GM12873 (cell line): ENCODE results near the gene ERG.

Source experiments
- TF ChIP-seq, protein P1 (sequence below): IDR thresholded peaks from 2 replicates; pipeline ENCODE4 v1.5.1; 2012; ENCODE audit warnings: low read depth, mild to moderate bottlenecking, moderate library complexity, low read length, control low read depth; ENCODE audit not compliant: insufficient read depth; ENCODE audit errors: missing control alignments

Gene ERG

DNA sequence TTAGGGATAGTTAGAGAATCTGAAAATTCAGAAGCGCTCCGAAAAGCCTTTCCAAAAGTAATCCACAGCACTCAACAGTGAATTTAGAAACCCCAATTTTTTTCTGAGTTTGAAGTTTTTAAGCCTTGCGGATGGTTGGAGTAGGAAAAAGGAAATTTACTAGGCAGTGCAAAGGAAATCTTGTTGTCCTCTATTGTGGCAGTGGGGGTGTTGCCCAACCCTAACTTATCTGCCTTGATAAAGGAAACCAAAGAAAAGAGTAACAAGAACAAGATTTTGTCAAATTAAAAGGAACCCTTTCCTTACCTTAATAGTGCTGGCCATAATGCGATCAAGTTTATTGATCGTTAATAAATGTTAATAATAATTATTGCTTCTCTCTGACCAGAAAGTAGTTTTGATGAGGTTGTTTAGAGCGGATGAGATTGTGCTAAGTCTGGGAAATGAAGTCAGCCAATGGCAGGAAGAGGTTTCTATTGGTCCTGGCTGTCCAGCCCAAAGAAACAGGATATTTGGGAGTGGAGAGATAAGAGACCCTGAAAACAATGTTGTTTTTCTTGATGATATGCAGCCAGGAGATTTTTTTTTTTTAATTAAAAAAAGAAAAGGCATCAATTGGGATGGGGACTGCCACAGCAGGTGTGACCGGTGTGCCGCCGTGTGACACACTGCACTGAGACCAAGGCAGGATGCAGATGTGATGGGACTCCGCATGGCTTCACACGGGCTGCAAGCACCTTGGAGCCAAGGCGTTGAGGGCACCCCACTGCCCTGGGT, at the start of gene ERG:
ERG (minus strand) TSS at position 421 of the 777 bp plus-strand sequence; CDS start at position 324, 97 bp downstream.
- TF ChIP-seq, protein P1, sequence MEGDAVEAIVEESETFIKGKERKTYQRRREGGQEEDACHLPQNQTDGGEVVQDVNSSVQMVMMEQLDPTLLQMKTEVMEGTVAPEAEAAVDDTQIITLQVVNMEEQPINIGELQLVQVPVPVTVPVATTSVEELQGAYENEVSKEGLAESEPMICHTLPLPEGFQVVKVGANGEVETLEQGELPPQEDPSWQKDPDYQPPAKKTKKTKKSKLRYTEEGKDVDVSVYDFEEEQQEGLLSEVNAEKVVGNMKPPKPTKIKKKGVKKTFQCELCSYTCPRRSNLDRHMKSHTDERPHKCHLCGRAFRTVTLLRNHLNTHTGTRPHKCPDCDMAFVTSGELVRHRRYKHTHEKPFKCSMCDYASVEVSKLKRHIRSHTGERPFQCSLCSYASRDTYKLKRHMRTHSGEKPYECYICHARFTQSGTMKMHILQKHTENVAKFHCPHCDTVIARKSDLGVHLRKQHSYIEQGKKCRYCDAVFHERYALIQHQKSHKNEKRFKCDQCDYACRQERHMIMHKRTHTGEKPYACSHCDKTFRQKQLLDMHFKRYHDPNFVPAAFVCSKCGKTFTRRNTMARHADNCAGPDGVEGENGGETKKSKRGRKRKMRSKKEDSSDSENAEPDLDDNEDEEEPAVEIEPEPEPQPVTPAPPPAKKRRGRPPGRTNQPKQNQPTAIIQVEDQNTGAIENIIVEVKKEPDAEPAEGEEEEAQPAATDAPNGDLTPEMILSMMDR = no peak

DNA sequence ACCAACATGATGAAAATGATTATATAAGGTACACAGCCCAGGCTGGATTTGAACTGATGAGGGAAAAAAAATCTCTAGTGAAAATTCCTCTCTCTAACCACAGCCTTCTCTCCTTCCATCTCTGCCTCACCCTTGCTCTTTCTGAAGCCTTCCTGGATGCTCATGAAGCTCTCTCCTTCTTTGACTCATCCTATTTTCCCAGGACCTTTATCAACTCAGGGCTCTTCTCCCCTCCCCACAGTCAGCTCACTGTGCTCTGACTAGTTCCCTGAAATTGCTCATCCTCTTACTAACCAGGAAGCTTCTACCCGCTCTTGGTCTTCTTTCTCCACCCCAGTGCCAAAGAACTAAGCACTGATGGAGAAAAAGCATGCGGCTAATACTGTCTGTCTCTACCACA, 46.4 kb upstream of the ERG start:
- TF ChIP-seq, protein P1 = no peak

- TF ChIP-seq, protein P1 = no peak
Measured at GRCh38 chr21:38542263-38542662, 44.0 kb upstream of the ERG start.

DNA sequence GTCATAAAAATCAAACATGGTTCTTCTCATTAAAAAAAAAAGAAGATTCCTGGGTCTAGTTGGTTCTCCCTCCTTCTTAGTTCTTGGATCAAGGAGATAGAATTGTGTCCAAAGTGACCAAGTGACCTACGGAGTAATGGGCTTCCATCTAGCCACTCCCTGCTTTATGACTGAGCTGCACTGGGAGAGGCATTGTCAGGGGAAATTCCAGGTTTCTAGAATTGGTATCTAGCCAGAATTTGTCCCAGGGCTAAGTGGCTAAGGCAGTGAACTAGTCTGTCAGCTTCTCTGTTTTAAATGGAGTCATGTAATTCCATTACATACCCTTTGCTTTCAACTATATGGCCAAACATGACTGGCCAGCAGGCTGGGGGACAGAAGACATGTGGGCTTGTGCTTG, 40.1 kb upstream of the ERG start:
- TF ChIP-seq, protein P1 = no peak

DNA sequence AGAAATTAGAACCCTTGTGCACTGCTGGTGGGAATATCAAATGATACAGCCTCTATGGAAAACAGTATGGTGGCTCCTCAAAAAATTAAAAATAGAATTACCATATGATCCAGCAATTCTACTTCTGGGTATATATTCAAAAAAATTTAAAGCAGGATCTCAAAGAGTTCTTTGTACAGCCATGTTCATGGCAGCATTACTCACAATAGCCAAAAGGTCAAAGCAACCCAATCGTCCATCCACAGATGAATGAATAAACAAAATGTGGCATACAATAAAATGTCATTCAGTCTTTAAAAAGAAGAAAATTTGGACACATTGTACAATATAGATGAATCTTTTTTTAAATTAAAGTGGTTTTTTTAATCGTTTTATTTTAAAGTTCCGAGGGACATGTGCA, 36.3 kb upstream of the ERG start:
- TF ChIP-seq, protein P1 = no peak

DNA sequence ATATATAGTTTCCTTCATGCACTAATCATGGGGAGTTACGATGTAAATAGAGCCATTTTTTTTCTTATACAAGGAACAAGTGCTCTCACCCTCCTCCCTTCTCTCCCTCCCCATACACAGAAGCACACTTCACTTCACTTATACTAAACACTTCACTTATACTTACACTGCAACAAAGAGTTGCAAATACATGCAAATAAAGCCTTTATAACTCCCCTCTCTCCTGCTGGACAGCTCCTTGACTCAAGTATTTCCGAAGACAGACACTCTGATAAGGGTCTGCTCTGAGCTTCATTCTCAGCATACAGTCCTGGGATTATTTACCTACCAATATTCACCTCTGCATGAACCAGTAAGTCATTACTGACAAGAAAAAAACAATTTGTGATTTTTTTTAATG, 35.6 kb upstream of the ERG start:
- TF ChIP-seq, protein P1 = no peak

GRCh38 chr21:38531591-38531990, 33.3 kb upstream of the ERG start:
- TF ChIP-seq, protein P1 = no peak
